ENCODE measurements around the gene ECM1. TPM values are rescaled to one million over a fixed set of nuclear protein-coding genes. Genes with fewer than 3 reads are reported as not detected.

The ECM1 gene
- total RNA-seq, 2 experiments from 2014 or later = 2.0 to 3.8 TPM

DNA sequence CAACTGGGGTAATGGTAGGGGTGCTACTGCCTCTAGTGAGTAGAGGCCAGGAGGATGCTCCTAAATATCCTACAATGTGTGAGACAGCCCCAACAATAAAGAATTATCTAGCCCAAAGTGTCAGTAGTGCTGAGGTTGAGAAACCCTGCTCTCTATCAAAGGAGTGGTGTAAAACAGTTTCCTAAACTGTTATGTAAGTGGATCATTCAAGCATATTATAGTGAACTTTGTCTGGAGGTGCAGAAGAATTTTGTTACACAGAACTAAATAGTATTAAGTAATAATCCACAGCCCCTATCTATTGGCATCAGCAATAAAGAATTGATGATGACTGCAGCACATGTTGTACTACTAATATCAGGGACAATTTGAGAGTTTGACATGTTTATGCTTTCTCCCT is 40.9 kb upstream of the ECM1 start:
- no peaks in the 10 kb centered on the region for H4K20me1 ChIP-seq (ENCODE audit: insufficient read depth, low read length)
- no peaks in the 10 kb centered on the region for H3K9me3 ChIP-seq (ENCODE audit: low read length)
- no peaks in the 10 kb centered on the region for H3K4me1 ChIP-seq (ENCODE audit: insufficient read depth, low read length, poor library complexity, severe bottlenecking)
- H3K4me3 ChIP-seq (ENCODE audit: low read depth, low read length, poor library complexity, severe bottlenecking) = no peak overlapping the region
- H2AFZ ChIP-seq (ENCODE audit: low read length) = no peak overlapping the region
- H3K4me2 ChIP-seq (ENCODE audit: low read length) = no peak overlapping the region
- no peaks in the 10 kb centered on the region for H3K79me2 ChIP-seq (ENCODE audit: insufficient read depth, low read depth, low read length)
- TF ChIP-seq EZH2phosphoT487 (IDR thresholded peaks at IDR 0.05; ENCODE audit: borderline replicate concordance, low read depth, low read length) = no peak
- TF ChIP-seq, protein P1, sequence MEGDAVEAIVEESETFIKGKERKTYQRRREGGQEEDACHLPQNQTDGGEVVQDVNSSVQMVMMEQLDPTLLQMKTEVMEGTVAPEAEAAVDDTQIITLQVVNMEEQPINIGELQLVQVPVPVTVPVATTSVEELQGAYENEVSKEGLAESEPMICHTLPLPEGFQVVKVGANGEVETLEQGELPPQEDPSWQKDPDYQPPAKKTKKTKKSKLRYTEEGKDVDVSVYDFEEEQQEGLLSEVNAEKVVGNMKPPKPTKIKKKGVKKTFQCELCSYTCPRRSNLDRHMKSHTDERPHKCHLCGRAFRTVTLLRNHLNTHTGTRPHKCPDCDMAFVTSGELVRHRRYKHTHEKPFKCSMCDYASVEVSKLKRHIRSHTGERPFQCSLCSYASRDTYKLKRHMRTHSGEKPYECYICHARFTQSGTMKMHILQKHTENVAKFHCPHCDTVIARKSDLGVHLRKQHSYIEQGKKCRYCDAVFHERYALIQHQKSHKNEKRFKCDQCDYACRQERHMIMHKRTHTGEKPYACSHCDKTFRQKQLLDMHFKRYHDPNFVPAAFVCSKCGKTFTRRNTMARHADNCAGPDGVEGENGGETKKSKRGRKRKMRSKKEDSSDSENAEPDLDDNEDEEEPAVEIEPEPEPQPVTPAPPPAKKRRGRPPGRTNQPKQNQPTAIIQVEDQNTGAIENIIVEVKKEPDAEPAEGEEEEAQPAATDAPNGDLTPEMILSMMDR (conservative IDR thresholded peaks at IDR 0.05; ENCODE audit: low read length) = no peak
- H3K36me3 ChIP-seq (ENCODE audit: insufficient read depth, low read length) = peaks cover 73% of the 10 kb centered on the region
- POLR2A ChIA-PET = no interaction called here
- no peaks in the 10 kb centered on the region for H3K9me2 ChIP-seq (ENCODE audit: insufficient read depth, low read length)
- BruUV-seq (replicated peaks) = no TSS peak
- no peak for DNase-seq (ENCODE audit: low spot score)
- H3K27ac ChIP-seq (ENCODE audit: low read depth, low read length, poor library complexity, severe bottlenecking) = no peak overlapping the region
- intact Hi-C loops (cut with micrococcal nuclease; ENCODE audit: unreplicated experiment) = loop anchor here (10.0 kb wide), 1 partner anchor 508 kb away; the partner anchor contains the start of gene CERS2
- CTCF ChIA-PET (ENCODE audit: unreplicated experiment) = no interaction called here

DNA sequence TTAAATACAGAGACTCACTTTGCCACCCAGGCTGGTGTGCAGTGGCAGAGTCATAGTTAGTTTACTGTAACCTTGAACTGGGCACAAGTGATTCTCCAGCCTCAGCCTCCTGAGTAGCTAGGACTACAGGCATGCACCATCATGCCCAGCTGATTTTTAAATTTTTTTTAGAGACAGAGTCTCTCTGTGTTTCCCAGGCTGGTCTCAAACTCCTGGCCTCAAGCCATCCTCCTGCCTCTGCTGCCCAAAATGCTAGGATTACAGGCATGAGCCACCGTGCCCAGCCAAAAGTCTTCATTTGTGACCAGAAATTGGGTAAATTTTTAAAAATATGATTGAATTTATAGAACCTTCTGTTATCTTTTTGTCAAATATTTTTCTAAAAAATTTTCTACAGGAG is 38.6 kb upstream of the ECM1 start:
- H3K4me3 ChIP-seq (ENCODE audit: low read depth, low read length, poor library complexity, severe bottlenecking) = no peak overlapping the region
- H3K27ac ChIP-seq (ENCODE audit: low read depth, low read length, poor library complexity, severe bottlenecking) = no peak overlapping the region
- no TSS peak for BruUV-seq (replicated peaks)
- DNase-seq (ENCODE audit: low spot score) = no peak
- no peaks in the 10 kb centered on the region for H3K9me3 ChIP-seq (ENCODE audit: low read length)
- intact Hi-C loops (cut with micrococcal nuclease; ENCODE audit: unreplicated experiment) = loop anchor here (10.0 kb wide), 1 partner anchor 506 kb away; the partner anchor contains the start of gene CERS2
- no peak overlapping the region for H3K4me2 ChIP-seq (ENCODE audit: low read length)
- POLR2A ChIA-PET = interaction anchor here (0.7 kb wide), 1 partner anchor 673 kb away, joined by 5 read pairs; no protein-coding TSS in a partner anchor
- no peaks in the 10 kb centered on the region for H4K20me1 ChIP-seq (ENCODE audit: insufficient read depth, low read length)
- no peak overlapping the region for H2AFZ ChIP-seq (ENCODE audit: low read length)
- CTCF ChIA-PET (ENCODE audit: unreplicated experiment) = no interaction called here
- H3K4me1 ChIP-seq (ENCODE audit: insufficient read depth, low read length, poor library complexity, severe bottlenecking) = no peaks in the 10 kb centered on the region
- TF ChIP-seq, protein P1 (conservative IDR thresholded peaks at IDR 0.05; ENCODE audit: low read length) = no peak
- no peak for TF ChIP-seq EZH2phosphoT487 (IDR thresholded peaks at IDR 0.05; ENCODE audit: borderline replicate concordance, low read depth, low read length)
- no peaks in the 10 kb centered on the region for H3K79me2 ChIP-seq (ENCODE audit: insufficient read depth, low read depth, low read length)
- peaks cover 72% of the 10 kb centered on the region for H3K36me3 ChIP-seq (ENCODE audit: insufficient read depth, low read length)
- H3K9me2 ChIP-seq (ENCODE audit: insufficient read depth, low read length) = no peaks in the 10 kb centered on the region

DNA sequence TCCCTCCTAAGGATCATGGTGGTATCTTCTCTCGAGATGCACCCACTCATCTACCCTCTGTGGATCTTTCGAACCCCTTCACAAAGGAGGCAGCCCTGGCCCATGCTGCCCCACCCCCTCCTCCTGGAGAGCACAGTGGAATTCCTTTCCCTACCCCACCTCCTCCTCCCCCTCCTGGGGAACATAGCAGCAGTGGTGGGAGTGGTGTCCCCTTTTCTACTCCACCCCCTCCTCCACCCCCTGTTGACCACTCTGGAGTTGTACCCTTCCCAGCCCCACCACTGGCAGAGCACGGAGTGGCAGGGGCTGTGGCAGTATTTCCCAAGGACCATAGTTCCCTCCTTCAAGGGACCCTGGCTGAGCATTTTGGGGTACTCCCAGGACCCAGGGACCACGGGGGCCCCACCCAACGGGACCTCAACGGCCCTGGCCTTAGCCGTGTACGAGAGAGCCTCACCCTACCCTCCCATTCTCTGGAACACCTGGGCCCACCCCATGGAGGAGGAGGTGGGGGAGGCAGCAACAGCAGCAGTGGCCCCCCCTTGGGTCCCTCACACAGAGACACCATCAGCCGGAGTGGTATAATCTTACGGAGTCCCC is 35.2 kb upstream of the ECM1 start:
- Histone ChIP-seq H3K4me3 (ENCODE audit: low read depth, low read length, poor library complexity, severe bottlenecking) (no peak overlapping the region), H3K27ac (ENCODE audit: low read depth, low read length, poor library complexity, severe bottlenecking) (no peak overlapping the region), H3K4me1 (ENCODE audit: insufficient read depth, low read length, poor library complexity, severe bottlenecking) (no peaks in the 10 kb centered on the region), H3K9me3 (ENCODE audit: low read length) (no peaks in the 10 kb centered on the region), H3K79me2 (ENCODE audit: insufficient read depth, low read depth, low read length) (no peaks in the 10 kb centered on the region), H4K20me1 (ENCODE audit: insufficient read depth, low read length) (no peaks in the 10 kb centered on the region), H3K4me2 (ENCODE audit: low read length) (no peak overlapping the region), H3K36me3 (ENCODE audit: insufficient read depth, low read length) (peaks cover 44% of the 10 kb centered on the region), H2AFZ (ENCODE audit: low read length) (no peak overlapping the region), H3K9me2 (ENCODE audit: insufficient read depth, low read length) (no peaks in the 10 kb centered on the region)
- POLR2A ChIA-PET = no interaction called here
- intact Hi-C loops (cut with micrococcal nuclease; ENCODE audit: unreplicated experiment) = no loop called here
- DNase-seq (ENCODE audit: low spot score) = no peak
- BruUV-seq (replicated peaks) = no TSS peak
- CTCF ChIA-PET (ENCODE audit: unreplicated experiment) = no interaction called here
- TF ChIP-seq, protein P1 (conservative IDR thresholded peaks at IDR 0.05; ENCODE audit: low read length) = no peak
- no peak for TF ChIP-seq EZH2phosphoT487 (IDR thresholded peaks at IDR 0.05; ENCODE audit: borderline replicate concordance, low read depth, low read length)

All from OCI-LY7 (cell line).